CD4-positive, alpha-beta T cell treated with Interleukin-17A for 4 hours (primary cell): ENCODE measurements around the gene CAPN12.
"Not testable (repeated sequence)": the region's sequence is repeated elsewhere in the genome, so short reads cannot be mapped to it uniquely, and the experiment has no call there.

Experiments
- DNase-seq: peaks from one replicate; pipeline ENCODE4 v3.0.0-alpha.2; 2020; ENCODE audit warnings: mixed read lengths

The CAPN12 gene

DNA sequence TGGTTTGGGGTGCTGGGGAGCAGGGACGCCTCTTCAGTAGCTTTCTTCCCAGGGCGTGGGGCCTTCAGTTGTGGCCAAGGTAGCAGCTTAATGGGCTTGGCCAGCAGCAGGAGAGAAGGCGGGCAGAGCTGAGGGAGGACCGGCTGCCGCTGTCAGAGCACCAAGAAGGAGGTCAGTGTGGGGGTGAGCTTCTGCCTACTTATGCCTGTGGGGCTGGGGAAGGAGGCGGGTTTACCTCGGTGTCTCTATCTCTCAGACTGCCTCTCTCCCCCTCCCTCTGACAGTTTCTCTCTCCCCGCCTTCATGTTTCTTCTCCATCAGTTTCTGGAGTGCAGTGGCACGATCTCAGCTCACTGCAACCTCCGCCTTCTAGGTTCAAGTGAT is at the start of gene CAPN12:
CAPN12 (minus strand) TSS at position 177 of the 384 bp plus-strand sequence. CDS start 309 bp downstream, outside the sequence.
- DNase-seq: no peak

- DNase-seq: no peak
Observed at GRCh38 chr19:38793671-38794070, 49.4 kb upstream of the CAPN12 start.

DNA sequence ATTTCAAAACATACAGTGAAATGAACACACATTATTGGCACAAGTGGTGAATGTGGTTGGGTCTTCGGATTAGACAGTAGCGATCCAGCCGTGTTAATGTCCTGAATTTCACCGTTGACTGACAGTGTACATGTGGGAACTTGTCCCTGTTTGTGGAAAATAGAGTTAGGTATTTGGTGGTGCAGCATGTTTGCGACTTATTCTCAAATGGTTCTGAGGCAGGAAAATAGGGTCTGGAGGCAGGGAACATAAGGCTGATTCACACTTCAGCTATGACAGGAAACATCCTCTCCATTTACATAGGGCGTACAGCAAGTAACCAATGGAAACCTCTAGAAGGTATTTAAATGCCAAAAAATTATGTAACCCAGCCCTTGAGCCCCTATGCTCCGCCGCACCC is 48.9 kb upstream of the CAPN12 start:
- DNase-seq: no peak

DNA sequence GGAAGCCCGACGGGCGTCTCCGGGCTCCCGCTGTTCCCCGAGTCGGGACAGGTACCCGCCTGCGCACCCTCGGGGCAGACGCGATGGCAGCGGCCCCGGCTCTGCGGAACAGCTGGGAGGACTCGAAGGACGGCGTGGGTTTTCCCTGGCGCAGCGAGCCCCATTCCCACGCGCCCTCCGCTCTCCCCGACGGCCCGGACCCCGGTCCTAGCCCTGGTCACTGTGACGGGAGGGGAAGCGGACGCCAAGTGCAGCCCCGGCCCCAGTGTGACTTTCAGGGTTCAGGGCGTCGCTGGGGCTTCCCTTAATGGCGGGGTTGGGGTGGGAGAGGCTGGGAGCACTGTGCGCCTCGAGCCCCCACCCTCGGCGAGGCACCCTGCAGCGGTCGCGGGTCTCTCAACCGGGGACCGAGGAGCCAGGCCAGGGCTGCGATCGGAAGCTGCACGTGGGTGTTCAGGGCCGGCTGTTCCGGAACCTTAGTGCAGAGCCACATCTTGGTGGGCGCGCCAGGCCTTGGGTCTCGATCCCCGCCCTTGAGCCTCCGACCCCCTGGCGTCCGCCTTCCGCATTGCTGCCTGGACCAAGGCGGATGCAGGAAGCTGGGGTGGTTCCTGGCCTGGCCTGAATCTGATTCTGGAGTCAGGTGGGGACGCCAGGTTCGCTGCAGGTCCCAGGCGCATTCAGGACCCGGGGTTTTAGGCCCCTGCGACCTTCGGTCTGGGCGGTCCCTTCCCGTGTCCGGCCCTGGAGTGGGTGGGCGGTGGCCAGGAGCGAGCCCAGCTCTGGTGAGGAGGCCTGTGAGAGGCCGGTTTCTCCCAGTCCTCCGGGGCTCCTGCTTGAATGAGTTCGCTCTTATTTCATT is 48.2 kb upstream of the CAPN12 start:
- DNase-seq: peak; percentile 59

- DNase-seq: not testable (repeated sequence)
Observed at GRCh38 chr19:38791451-38792064, 47.3 kb upstream of the CAPN12 start.

DNA sequence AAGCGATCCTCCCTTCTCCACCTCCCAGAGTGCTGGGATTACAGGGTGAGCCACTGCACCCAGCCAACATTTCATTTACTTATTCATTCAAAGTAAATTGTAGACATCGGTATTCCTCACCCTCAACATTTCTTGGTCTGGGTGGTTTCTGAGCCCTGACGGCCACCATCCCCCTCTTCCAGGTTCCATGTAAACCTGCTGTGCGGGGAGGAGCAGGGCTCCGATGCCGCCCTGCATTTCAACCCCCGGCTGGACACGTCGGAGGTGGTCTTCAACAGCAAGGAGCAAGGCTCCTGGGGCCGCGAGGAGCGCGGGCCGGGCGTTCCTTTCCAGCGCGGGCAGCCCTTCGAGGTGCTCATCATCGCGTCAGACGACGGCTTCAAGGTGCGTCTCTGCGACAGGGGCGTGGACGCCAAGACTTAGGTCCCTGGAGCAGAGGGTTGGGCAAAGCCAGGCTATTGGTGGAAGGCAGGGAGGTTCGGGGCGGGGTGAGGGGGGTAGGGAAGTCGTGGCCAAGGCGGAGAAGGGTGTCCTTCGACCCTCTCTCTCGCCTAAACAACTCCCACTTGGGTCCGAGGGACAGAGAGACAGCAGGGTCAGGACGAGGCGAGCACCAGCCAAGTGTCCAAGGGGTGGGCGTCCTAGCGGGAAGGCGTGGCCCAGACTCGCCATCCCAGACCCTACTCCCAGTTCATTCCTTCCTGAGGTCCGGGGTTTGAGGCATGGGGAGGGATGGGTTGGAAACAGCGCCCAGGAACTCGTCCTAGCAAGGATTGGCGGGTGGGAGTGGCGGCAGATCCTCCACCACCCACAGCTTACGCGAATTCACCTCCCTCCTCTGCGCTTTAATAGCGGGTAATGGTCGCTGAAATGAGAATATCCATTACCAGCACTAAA is 46.5 kb upstream of the CAPN12 start:
- DNase-seq: not testable (repeated sequence)

DNA sequence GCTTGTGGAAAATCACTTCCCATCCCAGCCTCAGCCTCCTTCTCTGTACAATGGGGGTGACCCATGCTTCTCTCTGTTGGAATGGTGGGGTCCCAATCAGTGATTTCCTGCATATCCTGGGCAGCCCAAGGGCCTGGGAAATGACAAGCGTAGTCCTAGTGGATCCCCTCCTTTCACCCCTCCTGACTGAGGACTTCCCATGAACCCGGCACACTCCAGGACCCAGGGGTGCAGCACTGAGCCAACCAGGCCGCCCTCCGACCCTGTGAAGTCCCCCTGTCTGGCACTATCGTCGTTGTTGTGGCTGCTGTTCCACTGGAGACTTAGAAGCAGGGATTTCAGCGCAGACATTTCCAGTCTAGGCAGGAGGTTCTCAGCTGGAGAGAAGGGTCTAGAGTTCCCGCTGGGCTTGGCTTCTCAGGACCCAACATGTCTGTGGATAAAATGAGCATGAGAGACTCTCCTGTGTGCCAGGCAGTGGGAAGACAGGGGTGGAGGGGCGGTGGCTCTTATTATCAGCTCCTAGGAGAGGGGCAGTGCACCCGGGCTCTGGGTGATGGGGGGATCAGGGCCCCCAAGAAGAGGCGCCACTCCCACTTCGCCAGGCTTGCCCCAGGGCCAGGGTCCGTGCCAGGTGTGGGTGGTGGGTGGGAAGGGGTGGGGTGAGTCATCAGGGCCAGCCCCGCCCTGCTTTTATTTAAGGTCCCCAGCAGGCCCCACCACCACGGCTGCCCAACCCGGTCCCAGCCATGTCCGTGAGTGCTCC is 44.4 kb upstream of the CAPN12 start, which contains the start of gene LGALS7B:
LGALS7B (plus strand) TSS at position 723 of the 766 bp plus-strand sequence; CDS start at position 750, 27 bp downstream.
- DNase-seq: no peak

- no peak for DNase-seq
Observed at GRCh38 chr19:38786572-38787265, 42.4 kb upstream of the CAPN12 start.

GRCh38 chr19:38786061-38786460 is 41.8 kb upstream of the CAPN12 start:
- not testable (repeated sequence) for DNase-seq

DNA sequence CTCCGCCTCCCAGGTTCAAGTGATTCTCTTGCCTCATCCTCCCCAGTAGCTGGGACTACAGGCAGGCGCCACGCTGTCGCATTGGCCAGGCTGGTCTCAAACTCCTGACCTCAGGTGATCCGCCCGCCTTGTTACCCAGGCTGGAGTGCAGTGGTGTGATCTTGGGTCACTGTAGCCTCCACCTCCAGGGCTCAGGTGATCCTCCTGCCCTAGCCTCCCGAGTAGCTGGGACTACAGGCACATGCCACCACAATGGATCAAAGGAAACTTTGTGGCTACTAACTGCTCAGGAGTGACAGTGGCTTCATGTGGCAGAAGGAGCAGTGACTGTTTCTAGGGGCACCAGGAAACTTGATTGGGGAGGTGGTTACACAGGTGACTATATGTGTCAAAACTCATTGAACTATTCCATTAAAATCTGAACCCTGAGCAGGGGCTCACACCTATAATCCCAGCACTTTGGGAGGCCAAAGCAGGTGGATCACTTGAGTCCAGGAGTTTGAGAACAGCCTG is 41.0 kb upstream of the CAPN12 start:
- no peak for DNase-seq

DNA sequence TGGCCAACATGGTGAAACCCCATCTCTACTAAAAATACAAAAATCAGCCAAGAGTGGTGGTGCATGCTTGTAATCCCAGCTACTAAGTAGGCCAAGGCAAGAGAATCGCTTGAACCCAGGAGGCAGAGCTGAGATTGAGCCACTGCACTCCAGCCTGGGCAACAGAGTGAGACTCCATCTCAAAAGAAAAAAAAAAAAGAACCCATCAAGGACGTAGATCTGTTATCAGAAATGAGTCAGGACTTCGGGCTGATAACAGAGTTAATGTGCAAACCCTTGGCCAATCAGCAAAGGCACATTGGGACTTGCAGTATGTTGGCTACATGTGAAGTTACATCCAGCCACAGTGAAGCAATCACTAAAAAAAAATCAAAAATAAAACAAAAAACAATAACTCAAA is 40.0 kb upstream of the CAPN12 start:
- DNase-seq: no peak

- DNase-seq: not testable (repeated sequence)
Observed at GRCh38 chr19:38782212-38782611, 37.9 kb upstream of the CAPN12 start.

GRCh38 chr19:38781058-38781457 is 36.8 kb upstream of the CAPN12 start:
- DNase-seq: no peak

- DNase-seq: no peak
Observed at GRCh38 chr19:38780443-38780842, 36.2 kb upstream of the CAPN12 start.

DNA sequence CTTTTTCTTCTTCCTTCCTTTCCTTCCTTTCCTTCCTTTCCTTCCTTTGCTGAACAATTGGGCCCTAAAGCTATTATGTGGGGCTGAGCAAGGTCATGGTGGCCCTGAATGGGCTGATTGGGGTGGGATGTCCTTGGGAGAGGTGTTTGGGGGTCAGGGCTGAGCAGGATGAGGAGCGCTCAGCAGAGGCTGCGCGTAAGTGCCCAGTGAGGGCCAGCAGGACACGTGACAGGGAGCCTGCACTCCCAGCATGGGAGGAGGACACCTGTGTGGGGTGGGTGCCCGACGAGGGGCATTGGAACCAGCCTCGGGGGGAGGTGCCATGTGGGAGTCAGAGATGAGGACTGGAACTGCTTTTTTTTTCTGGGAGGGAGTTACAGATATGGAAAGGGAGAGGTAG is 34.5 kb upstream of the CAPN12 start:
- DNase-seq: no peak

- DNase-seq: no peak
Observed at GRCh38 chr19:38774181-38774950, 30.1 kb upstream of the CAPN12 start.

GRCh38 chr19:38773469-38774177 is 29.3 kb upstream of the CAPN12 start, which contains the start of gene LGALS7:
Gene LGALS7, minus strand, starts transcription at chr19:38773517. Its CDS starts 25 bp downstream, at chr19:38773492.
- DNase-seq: no peak

DNA sequence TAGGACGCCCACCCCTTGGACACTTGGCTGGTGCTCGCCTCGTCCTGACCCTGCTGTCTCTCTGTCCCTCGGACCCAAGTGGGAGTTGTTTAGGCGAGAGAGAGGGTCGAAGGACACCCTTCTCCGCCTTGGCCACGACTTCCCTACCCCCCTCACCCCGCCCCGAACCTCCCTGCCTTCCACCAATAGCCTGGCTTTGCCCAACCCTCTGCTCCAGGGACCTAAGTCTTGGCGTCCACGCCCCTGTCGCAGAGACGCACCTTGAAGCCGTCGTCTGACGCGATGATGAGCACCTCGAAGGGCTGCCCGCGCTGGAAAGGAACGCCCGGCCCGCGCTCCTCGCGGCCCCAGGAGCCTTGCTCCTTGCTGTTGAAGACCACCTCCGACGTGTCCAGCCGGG is 27.3 kb upstream of the CAPN12 start:
- not testable (repeated sequence) for DNase-seq

DNA sequence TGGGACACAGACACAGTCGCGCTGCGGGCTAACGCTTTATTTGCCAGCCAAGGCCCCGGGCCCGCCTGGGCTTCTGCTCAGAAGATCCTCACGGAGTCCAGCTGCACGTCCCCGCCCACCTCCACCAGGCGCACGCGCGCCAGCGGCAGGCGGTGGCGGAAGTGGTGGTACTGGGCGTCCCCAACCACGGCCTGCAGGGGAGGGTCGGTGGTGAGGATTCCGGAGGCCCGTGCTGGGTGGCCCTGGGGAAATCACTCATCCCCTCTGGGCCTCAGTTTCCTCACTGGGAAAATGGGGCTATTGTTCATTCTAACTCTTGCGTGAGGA is 26.6 kb upstream of the CAPN12 start:
- not testable (repeated sequence) for DNase-seq
